ENCODE results near the gene ANGPTL2. TPM values are rescaled to one million over a fixed set of nuclear protein-coding genes. Genes with fewer than 3 reads are reported as not detected.
A peak's percentile ranks its signal among the peaks of the same experiment; 100 is the strongest.

ANGPTL2 gene
- total and polyA plus RNA-seq, 2 experiments from 2014 or later: 3.0 to 5.8 TPM

GRCh38 chr9:127050152-127050551 lies 72.3 kb downstream of the ANGPTL2 start:
- H3K4me3 ChIP-seq: no peak overlapping the region
- no peak for DNase-seq (ENCODE audit: low read depth in 1 of 2, low spot score in 1 of 2)

GRCh38 chr9:127049581-127049980 lies 72.9 kb downstream of the ANGPTL2 start:
- H3K36me3 ChIP-seq: no peaks in the 10 kb centered on the region
- no peaks in the 10 kb centered on the region for H3K27me3 ChIP-seq
- no peak overlapping the region for H3K4me3 ChIP-seq
- TF ChIP-seq CTCF (IDR thresholded peaks at IDR 0.05; ENCODE audit: low read depth, low read length): no peak
- H3K4me1 ChIP-seq (ENCODE audit: low read depth): peaks cover 14% of the 10 kb centered on the region
- H3K9me3 ChIP-seq (ENCODE audit: low read depth): no peaks in the 10 kb centered on the region
- H3K27ac ChIP-seq: no peak overlapping the region
- peak in 1 of 2 donors; percentile 29 for DNase-seq (ENCODE audit: low read depth in 1 of 2, low spot score in 1 of 2)

More at GRCh38 chr9:127050152-127050551, 72.3 kb downstream of the ANGPTL2 start:
- H3K27ac ChIP-seq: no peak overlapping the region
- H3K9me3 ChIP-seq (ENCODE audit: low read depth): no peaks in the 10 kb centered on the region
- peaks cover 14% of the 10 kb centered on the region for H3K4me1 ChIP-seq (ENCODE audit: low read depth)
- no peaks in the 10 kb centered on the region for H3K36me3 ChIP-seq
- no peak for TF ChIP-seq CTCF (IDR thresholded peaks at IDR 0.05; ENCODE audit: low read depth, low read length)
- H3K27me3 ChIP-seq: no peaks in the 10 kb centered on the region

GRCh38 chr9:127049044-127049443 lies 73.4 kb downstream of the ANGPTL2 start:
- no peak overlapping the region for H3K27ac ChIP-seq
- H3K9me3 ChIP-seq (ENCODE audit: low read depth): no peaks in the 10 kb centered on the region
- peak; percentile 45 for TF ChIP-seq CTCF (IDR thresholded peaks at IDR 0.05; ENCODE audit: low read depth, low read length)
- H3K4me1 ChIP-seq (ENCODE audit: low read depth): peaks cover 14% of the 10 kb centered on the region
- peak in 1 of 2 donors; percentile 95 for DNase-seq (ENCODE audit: low read depth in 1 of 2, low spot score in 1 of 2)
- no peak overlapping the region for H3K4me3 ChIP-seq
- H3K36me3 ChIP-seq: no peaks in the 10 kb centered on the region
- H3K27me3 ChIP-seq: no peaks in the 10 kb centered on the region

- Histone ChIP-seq H3K4me3 (no peak overlapping the region), H3K9me3 (ENCODE audit: low read depth) (no peaks in the 10 kb centered on the region), H3K27me3 (no peaks in the 10 kb centered on the region), H3K36me3 (no peaks in the 10 kb centered on the region), H3K27ac (no peak overlapping the region), H3K4me1 (ENCODE audit: low read depth) (peaks cover 5% of the 10 kb centered on the region)
- TF ChIP-seq CTCF (IDR thresholded peaks at IDR 0.05; ENCODE audit: low read depth, low read length): no peak
- no peak for DNase-seq (ENCODE audit: low read depth in 1 of 2, low spot score in 1 of 2)
Observed at GRCh38 chr9:127047971-127048370, 74.5 kb downstream of the ANGPTL2 start.

GRCh38 chr9:127045148-127045547 lies 77.3 kb downstream of the ANGPTL2 start:
- no peak for TF ChIP-seq CTCF (IDR thresholded peaks at IDR 0.05; ENCODE audit: low read depth, low read length)
- Histone ChIP-seq H3K36me3 (no peaks in the 10 kb centered on the region), H3K27ac (no peak overlapping the region), H3K9me3 (ENCODE audit: low read depth) (no peaks in the 10 kb centered on the region), H3K27me3 (no peaks in the 10 kb centered on the region), H3K4me1 (ENCODE audit: low read depth) (no peaks in the 10 kb centered on the region), H3K4me3 (no peak overlapping the region)
- no peak for DNase-seq (ENCODE audit: low read depth in 1 of 2, low spot score in 1 of 2)

GRCh38 chr9:127039492-127039891 lies 82.9 kb downstream of the ANGPTL2 start:
- TF ChIP-seq CTCF (IDR thresholded peaks at IDR 0.05; ENCODE audit: low read depth, low read length): no peak
- no peak for DNase-seq (ENCODE audit: low read depth in 1 of 2, low spot score in 1 of 2)
- Histone ChIP-seq H3K36me3 (no peaks in the 10 kb centered on the region), H3K27me3 (no peaks in the 10 kb centered on the region), H3K27ac (no peak overlapping the region), H3K9me3 (ENCODE audit: low read depth) (no peaks in the 10 kb centered on the region), H3K4me1 (ENCODE audit: low read depth) (no peaks in the 10 kb centered on the region), H3K4me3 (no peak overlapping the region)

Data from cardiac muscle cell (in vitro differentiated cells and primary cell).